ENCODE data around the gene LINGO1. TPM values are rescaled to one million over a fixed set of nuclear protein-coding genes. Genes with fewer than 3 reads are reported as not detected.
A peak's percentile ranks its signal among the peaks of the same experiment; 100 is the strongest.

LINGO1 gene, protein sequence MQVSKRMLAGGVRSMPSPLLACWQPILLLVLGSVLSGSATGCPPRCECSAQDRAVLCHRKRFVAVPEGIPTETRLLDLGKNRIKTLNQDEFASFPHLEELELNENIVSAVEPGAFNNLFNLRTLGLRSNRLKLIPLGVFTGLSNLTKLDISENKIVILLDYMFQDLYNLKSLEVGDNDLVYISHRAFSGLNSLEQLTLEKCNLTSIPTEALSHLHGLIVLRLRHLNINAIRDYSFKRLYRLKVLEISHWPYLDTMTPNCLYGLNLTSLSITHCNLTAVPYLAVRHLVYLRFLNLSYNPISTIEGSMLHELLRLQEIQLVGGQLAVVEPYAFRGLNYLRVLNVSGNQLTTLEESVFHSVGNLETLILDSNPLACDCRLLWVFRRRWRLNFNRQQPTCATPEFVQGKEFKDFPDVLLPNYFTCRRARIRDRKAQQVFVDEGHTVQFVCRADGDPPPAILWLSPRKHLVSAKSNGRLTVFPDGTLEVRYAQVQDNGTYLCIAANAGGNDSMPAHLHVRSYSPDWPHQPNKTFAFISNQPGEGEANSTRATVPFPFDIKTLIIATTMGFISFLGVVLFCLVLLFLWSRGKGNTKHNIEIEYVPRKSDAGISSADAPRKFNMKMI
- polyA plus RNA-seq (2013, experiment 1 of 2) = 61.3 TPM
- polyA plus RNA-seq (2013, experiment 2 of 2) = 62.0 TPM

DNA sequence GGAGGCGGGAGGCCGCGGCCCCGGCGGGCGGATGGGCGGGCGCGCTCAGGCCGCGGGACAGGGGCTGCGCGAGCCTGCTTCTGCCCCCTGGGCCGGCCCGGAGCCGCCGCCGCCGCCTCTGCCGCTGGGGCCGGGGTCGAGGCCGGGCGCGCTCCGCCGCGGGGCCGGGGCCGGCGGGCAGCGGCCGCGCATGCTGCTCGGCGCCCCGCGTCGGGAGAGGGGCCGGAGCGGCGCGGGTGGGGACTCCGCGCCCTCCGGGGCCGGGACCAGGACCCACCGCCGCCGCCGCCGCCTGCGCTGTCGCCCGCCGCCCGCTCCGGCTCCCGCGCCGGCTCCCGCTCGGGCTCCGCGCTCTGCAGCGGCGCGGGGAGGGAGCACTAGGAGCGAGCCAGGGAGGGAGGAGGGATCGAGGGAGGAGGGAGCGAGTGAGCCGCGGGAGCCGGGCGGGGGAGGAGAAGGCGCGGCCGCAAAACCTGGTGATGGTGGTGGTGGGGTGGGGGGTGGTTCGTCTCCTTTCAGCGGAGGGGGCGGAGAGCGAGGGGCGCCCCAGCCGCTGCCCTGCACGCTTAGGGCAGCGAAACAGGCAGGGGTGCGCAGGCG lies at the start of gene LINGO1:
Gene LINGO1 (minus strand): TSS at position 379 of the 600 bp plus-strand sequence. CDS start 597 bp downstream, outside the sequence.
- Histone ChIP-seq H3K27me3 (ENCODE audit: control insufficient read depth in 3 of 3, insufficient read depth in 3 of 3, low read depth in 1 of 3, low read length in 3 of 3) (peaks cover 0 to 28% (median 12%) of the 10 kb centered on the region in 3 experiments), H3K4me3 (ENCODE audit: low read length in 2 of 2) (peak within 1 kb of the TSS; percentile 69 to 82), H3K23ac (ENCODE audit: low read depth, low read length, poor library complexity) (peak within 1 kb of the TSS; percentile 70), H3K4me1 (ENCODE audit: control insufficient read depth in 2 of 2, insufficient read depth in 1 of 2, low read depth in 1 of 2, low read length in 2 of 2) (peaks cover 30 to 34% of the 10 kb centered on the region in 2 donors), H3K27ac (replicated peaks; ENCODE audit: low read length) (peak within 1 kb of the TSS; percentile 79), H3K4ac (ENCODE audit: low read length) (peak within 1 kb of the TSS; percentile 54), H2BK12ac (ENCODE audit: low read length) (peak within 1 kb of the TSS; percentile 86), H4K91ac (ENCODE audit: low read depth, low read length, poor library complexity) (peak within 1 kb of the TSS; percentile 34), H3K14ac (ENCODE audit: low read length) (peak within 1 kb of the TSS; percentile 85), H3K79me1 (ENCODE audit: low read depth, low read length) (peaks cover 10% of the 10 kb centered on the region), H2AK5ac (ENCODE audit: low read depth, low read length) (peak within 1 kb of the TSS; percentile 99), H3K9ac (ENCODE audit: low read depth, low read length, poor library complexity) (peak within 1 kb of the TSS; percentile 94), H4K8ac (ENCODE audit: low read depth, low read length) (no peak within 1 kb of the TSS), H2BK15ac (ENCODE audit: low read length) (peak within 1 kb of the TSS; percentile 95), H3K4me2 (ENCODE audit: insufficient read depth, low read length, poor library complexity, severe bottlenecking) (peak within 1 kb of the TSS; percentile 99), H2BK5ac (ENCODE audit: low read length) (peak within 1 kb of the TSS; percentile 42), H2AFZ (ENCODE audit: low read length) (peak within 1 kb of the TSS; percentile 95), H2BK120ac (ENCODE audit: low read depth, low read length) (peak within 1 kb of the TSS; percentile 84), H3K9me3 (replicated peaks in 1 of 2; ENCODE audit: control insufficient read depth in 2 of 2, insufficient read depth in 1 of 2, low read depth in 1 of 2, low read length in 2 of 2) (peaks cover 0 to 3% of the 10 kb centered on the region in 2 donors), H3K36me3 (replicated peaks in 1 of 2; ENCODE audit: control insufficient read depth in 2 of 2, insufficient read depth in 2 of 2, low read length in 2 of 2) (no peaks in the 10 kb centered on the region), H3K18ac (ENCODE audit: low read length) (peak within 1 kb of the TSS; percentile 98)
- DNase-seq (ENCODE audit: low spot score) = peak; percentile 35
- no CpG with 5 or more reads among the region's 88 CpGs for WGBS, 2 donors (ENCODE audit: extremely low coverage in 2 of 2, insufficient read length in 2 of 2, insufficient replicate concordance in 1 of 2)

DNA sequence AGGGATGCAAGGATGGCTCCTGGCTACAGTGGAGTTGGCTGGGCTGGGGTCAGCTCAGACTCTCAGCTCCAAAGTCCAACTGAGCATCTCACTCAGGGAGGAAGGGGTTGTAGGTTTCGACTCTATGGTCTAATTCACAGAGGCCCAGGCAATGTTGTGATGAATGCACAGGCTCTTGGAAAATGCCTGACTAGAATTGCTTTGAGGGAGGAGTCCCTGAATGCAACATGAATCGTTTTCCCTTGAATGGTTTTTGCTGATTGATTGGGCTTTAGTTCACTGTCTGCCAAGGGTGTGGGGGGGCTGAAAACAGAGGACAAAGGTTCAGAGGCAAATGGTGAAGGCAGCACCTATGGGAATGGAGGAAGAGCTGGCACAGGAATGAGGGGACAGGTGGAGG lies 48.6 kb upstream of the LINGO1 start:
- no peak for DNase-seq (ENCODE audit: low spot score)
- Histone ChIP-seq H3K27ac (replicated peaks; ENCODE audit: low read length) (no peak overlapping the region), H3K79me1 (ENCODE audit: low read depth, low read length) (no peaks in the 10 kb centered on the region), H3K4me1 (ENCODE audit: control insufficient read depth in 2 of 2, insufficient read depth in 1 of 2, low read depth in 1 of 2, low read length in 2 of 2) (peaks cover 0 to 13% of the 10 kb centered on the region in 2 donors), H4K91ac (ENCODE audit: low read depth, low read length, poor library complexity) (no peak overlapping the region), H2BK12ac (ENCODE audit: low read length) (no peak overlapping the region), H3K4me2 (ENCODE audit: insufficient read depth, low read length, poor library complexity, severe bottlenecking) (no peak overlapping the region), H3K23ac (ENCODE audit: low read depth, low read length, poor library complexity) (no peak overlapping the region), H3K4me3 (ENCODE audit: low read length in 2 of 2) (no peak overlapping the region), H3K18ac (ENCODE audit: low read length) (no peak overlapping the region), H3K14ac (ENCODE audit: low read length) (no peak overlapping the region), H3K4ac (ENCODE audit: low read length) (no peak overlapping the region), H4K8ac (ENCODE audit: low read depth, low read length) (no peak overlapping the region), H2AK5ac (ENCODE audit: low read depth, low read length) (no peak overlapping the region), H3K9ac (ENCODE audit: low read depth, low read length, poor library complexity) (no peak overlapping the region), H2AFZ (ENCODE audit: low read length) (no peak overlapping the region), H3K9me3 (replicated peaks in 1 of 2; ENCODE audit: control insufficient read depth in 2 of 2, insufficient read depth in 1 of 2, low read depth in 1 of 2, low read length in 2 of 2) (no peaks in the 10 kb centered on the region), H2BK5ac (ENCODE audit: low read length) (no peak overlapping the region), H3K27me3 (ENCODE audit: control insufficient read depth in 3 of 3, insufficient read depth in 3 of 3, low read depth in 1 of 3, low read length in 3 of 3) (peaks cover 0 to 36% (median 0%) of the 10 kb centered on the region in 3 experiments), H3K36me3 (replicated peaks in 1 of 2; ENCODE audit: control insufficient read depth in 2 of 2, insufficient read depth in 2 of 2, low read length in 2 of 2) (no peaks in the 10 kb centered on the region), H2BK120ac (ENCODE audit: low read depth, low read length) (no peak overlapping the region), H2BK15ac (ENCODE audit: low read length) (no peak overlapping the region)
- WGBS, 2 donors (ENCODE audit: extremely low coverage in 2 of 2, insufficient read length in 2 of 2, insufficient replicate concordance in 1 of 2) = no CpG with 5 or more reads among the region's 2 CpGs

DNA sequence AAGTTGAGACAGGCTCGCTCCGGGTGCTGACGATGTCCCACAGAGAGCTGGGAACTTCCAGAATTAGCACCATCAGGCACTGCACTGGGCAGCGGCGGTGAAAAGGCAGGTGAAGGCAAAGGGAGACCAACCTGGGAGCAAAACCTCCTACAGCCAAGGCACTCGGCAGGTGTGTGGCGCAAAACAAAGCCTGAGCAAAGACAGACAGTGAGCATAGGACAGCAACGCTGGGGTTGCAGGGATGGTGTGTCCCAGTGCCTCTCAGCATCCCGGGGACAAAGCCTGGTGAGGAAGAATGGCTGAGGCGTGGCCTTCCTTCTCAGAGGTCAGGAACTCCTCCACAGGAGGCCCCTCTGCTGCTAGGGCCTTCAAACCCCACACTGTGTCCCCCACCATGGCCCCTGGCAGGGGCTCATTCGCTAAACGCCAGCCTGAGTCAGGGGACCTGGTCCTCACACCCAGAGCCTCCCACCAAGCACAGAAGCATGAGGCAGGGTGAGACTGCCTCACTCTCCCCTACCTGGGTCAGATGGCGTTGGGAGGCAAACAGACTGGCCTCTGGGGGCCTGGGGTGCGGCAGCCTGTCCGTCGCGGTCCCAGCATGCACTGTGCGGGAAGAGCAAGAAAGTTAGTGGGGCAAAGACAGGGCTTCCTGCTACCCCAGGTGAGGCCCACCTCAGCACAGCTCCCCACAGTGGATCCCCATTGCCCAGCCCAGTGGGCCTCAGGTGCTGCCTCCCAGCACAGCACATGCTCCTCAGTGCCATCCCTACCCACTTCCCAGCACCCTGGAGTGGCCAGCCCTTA lies 44.1 kb upstream of the LINGO1 start:
- Histone ChIP-seq H4K8ac (ENCODE audit: low read depth, low read length) (no peak overlapping the region), H2BK15ac (ENCODE audit: low read length) (peak overlapping the region; percentile 30), H3K27me3 (ENCODE audit: control insufficient read depth in 3 of 3, insufficient read depth in 3 of 3, low read depth in 1 of 3, low read length in 3 of 3) (peaks cover 0 to 44% (median 0%) of the 10 kb centered on the region in 3 experiments), H3K79me1 (ENCODE audit: low read depth, low read length) (no peaks in the 10 kb centered on the region), H3K14ac (ENCODE audit: low read length) (peak overlapping the region; percentile 64), H4K91ac (ENCODE audit: low read depth, low read length, poor library complexity) (no peak overlapping the region), H2AK5ac (ENCODE audit: low read depth, low read length) (peak overlapping the region; percentile 82), H3K18ac (ENCODE audit: low read length) (peak overlapping the region; percentile 80), H3K9me3 (replicated peaks in 1 of 2; ENCODE audit: control insufficient read depth in 2 of 2, insufficient read depth in 1 of 2, low read depth in 1 of 2, low read length in 2 of 2) (peaks cover 0 to 3% of the 10 kb centered on the region in 2 donors), H3K4me1 (ENCODE audit: control insufficient read depth in 2 of 2, insufficient read depth in 1 of 2, low read depth in 1 of 2, low read length in 2 of 2) (peaks cover 0 to 16% of the 10 kb centered on the region in 2 donors), H2BK12ac (ENCODE audit: low read length) (peak overlapping the region; percentile 68), H3K4ac (ENCODE audit: low read length) (no peak overlapping the region), H3K4me3 (ENCODE audit: low read length in 2 of 2) (no peak overlapping the region), H3K9ac (ENCODE audit: low read depth, low read length, poor library complexity) (peak overlapping the region; percentile 38), H3K4me2 (ENCODE audit: insufficient read depth, low read length, poor library complexity, severe bottlenecking) (no peak overlapping the region), H3K23ac (ENCODE audit: low read depth, low read length, poor library complexity) (no peak overlapping the region), H3K27ac (replicated peaks; ENCODE audit: low read length) (no peak overlapping the region), H2AFZ (ENCODE audit: low read length) (no peak overlapping the region), H2BK5ac (ENCODE audit: low read length) (peak overlapping the region; percentile 2), H2BK120ac (ENCODE audit: low read depth, low read length) (peak overlapping the region; percentile 49), H3K36me3 (replicated peaks in 1 of 2; ENCODE audit: control insufficient read depth in 2 of 2, insufficient read depth in 2 of 2, low read length in 2 of 2) (no peaks in the 10 kb centered on the region)
- no CpG with 5 or more reads among the region's 18 CpGs for WGBS, 2 donors (ENCODE audit: extremely low coverage in 2 of 2, insufficient read length in 2 of 2, insufficient replicate concordance in 1 of 2)
- DNase-seq (ENCODE audit: low spot score) = no peak

Measured in neuronal stem cell (in vitro differentiated cells).